K562 (cell line): Measurements from ENCODE around the gene HBB. TPM values are rescaled to one million over a fixed set of nuclear protein-coding genes. Genes with fewer than 3 reads are reported as not detected.
A peak's percentile ranks its signal among the peaks of the same experiment; 100 is the strongest.

ENCODE experiments used
- ATF4 ChIP-seq: fragments of 450-650 bp; formaldehyde crosslinking; IDR thresholded peaks from 2 replicates; pipeline ENCODE4 v1.4.0; 2022; ENCODE audit warnings: mild to moderate bottlenecking, moderate library complexity
- CBFA2T3 ChIP-seq: fragments of 450-650 bp; IDR thresholded peaks from 2 replicates; pipeline ENCODE4 v1.6.1; 2017
- CGGBP1 ChIP-seq: fragments of 250-450 bp; sonication (Bioruptor Pico); IDR thresholded peaks from 2 replicates; pipeline ENCODE4 v1.9.0; 2021; ENCODE audit warnings: mild to moderate bottlenecking
- DACH1 ChIP-seq: fragments of 450-650 bp; IDR thresholded peaks from 2 replicates; pipeline ENCODE4 v1.6.1; 2018; ENCODE audit not compliant: partially characterized antibody
- ETV5 ChIP-seq: sonication (generic); formaldehyde crosslinking; IDR thresholded peaks from 2 replicates; pipeline ENCODE4 v1.4.0; 2020; ENCODE audit warnings: low read depth, mild to moderate bottlenecking, missing genetic modification reagents
- HINFP ChIP-seq: fragments of 450-650 bp; conservative IDR thresholded peaks from 2 replicates; pipeline ENCODE4 v1.6.1; 2016; ENCODE audit warnings: missing genetic modification characterization, low read depth, mild to moderate bottlenecking, control low read depth, missing compliant biosample characterization
- HOXB6 ChIP-seq: fragments of 250-450 bp; sonication (Bioruptor Pico); IDR thresholded peaks from 2 replicates; pipeline ENCODE4 v1.5.1; 2022; ENCODE audit warnings: mild to moderate bottlenecking, borderline replicate concordance
- KDM5B ChIP-seq: fragments of 200-600 bp; sonication (generic); IDR thresholded peaks from 2 replicates; pipeline ENCODE4 v1.6.1; 2012; ENCODE audit warnings: low read depth, mild to moderate bottlenecking, moderate library complexity, low read length, control low read depth, inconsistent platforms; ENCODE audit not compliant: insufficient replicate concordance
- KLF1 ChIP-seq: fragments of 450-650 bp; IDR thresholded peaks from 2 replicates; pipeline ENCODE4 v1.6.1; 2016; ENCODE audit warnings: missing genetic modification characterization, missing compliant biosample characterization
- MTA3 ChIP-seq: fragments of 450-650 bp; formaldehyde crosslinking; IDR thresholded peaks from 2 replicates; pipeline ENCODE4 v1.6.1; 2017; ENCODE audit warnings: mild to moderate bottlenecking, borderline replicate concordance
- NR2C1 ChIP-seq, 2 experiments: fragments of 450-650 bp; IDR thresholded peaks; 2 replicates each; pipeline ENCODE4 v1.6.1; 2017; ENCODE audit warnings: mild to moderate bottlenecking in 2 of 2, antibody characterized with exemption in 1 of 2, inconsistent platforms in 1 of 2, missing compliant biosample characterization in 1 of 2, missing genetic modification characterization in 1 of 2
- RBFOX2 ChIP-seq: fragments of 200-400 bp; formaldehyde crosslinking; IDR thresholded peaks from 2 replicates; pipeline ENCODE4 v1.6.1; 2017; ENCODE audit warnings: low read depth, mild to moderate bottlenecking, low read length, moderate library complexity
- SMAD1 ChIP-seq: fragments of 150-350 bp; IDR thresholded peaks from 2 replicates; pipeline ENCODE4 v1.6.1; 2014; ENCODE audit warnings: low read length, low read depth; ENCODE audit not compliant: partially characterized antibody
- SMARCA4 ChIP-seq: fragments of 450-650 bp; IDR thresholded peaks from 2 replicates; pipeline ENCODE4 v1.6.1; 2016
- U2AF2 ChIP-seq: fragments of 200-400 bp; formaldehyde crosslinking; optimal IDR thresholded peaks from 2 replicates; pipeline ENCODE3; 2017; ENCODE audit warnings: low read depth, mild to moderate bottlenecking, low read length
- ZC3H11A ChIP-seq: IDR thresholded peaks from 2 replicates; pipeline ENCODE4 v1.6.1; 2012; ENCODE audit warnings: low read depth, low read length, improper control_type of control experiment
- ZEB2 ChIP-seq: fragments of 450-650 bp; IDR thresholded peaks from 2 replicates; pipeline ENCODE4 v1.6.1; 2016
- ZNF707 ChIP-seq: fragments of 250-450 bp; sonication (Bioruptor Pico); conservative IDR thresholded peaks from 2 replicates; pipeline ENCODE4 v1.8.0; 2022; ENCODE audit warnings: inconsistent platforms, mild to moderate bottlenecking, moderate library complexity
- polyA plus RNA-seq, 8 experiments: library from polyadenylated mRNA; depleted of rRNA in 4 of 8; stranded (reverse) in 5 of 8; unstranded in 3 of 8; fragments of >200 nt; fragmentation: Nextera tagmentation in 2 of 8; fragmentation: Illumina TruSeq in 1 of 8; extraction: Ambion mirVana in 2 of 8; extraction: Trizol in 1 of 8; gene quantifications; 2 replicates each; pipeline versions ENCODE4 v1.2.1 to v1.2.3, GENCODE V29; 2011 to 2014; ENCODE audit warnings: inconsistent platforms in 1 of 8, missing spikeins in 1 of 8
- total RNA-seq, 7 experiments: library from RNA; depleted of rRNA in 6 of 7; stranded (reverse); fragments of >200 nt in 6 of 7; fragmentation: Illumina TruSeq in 2 of 7; extraction: Trizol in 2 of 7; gene quantifications; 2 replicates each; pipeline versions ENCODE4 v1.2.1 to v1.2.3, GENCODE V29; 2011 to 2021; ENCODE audit warnings: low replicate concordance in 1 of 7
- TF ChIP-seq, protein P1 (sequence below): fragments of 450-650 bp; formaldehyde crosslinking; conservative IDR thresholded peaks from 2 replicates; pipeline ENCODE4 v1.4.0; 2022; ENCODE audit warnings: mild to moderate bottlenecking, missing genetic modification characterization
- TF ChIP-seq, protein P2 (sequence below): fragments of 450-650 bp; IDR thresholded peaks from 2 replicates; pipeline ENCODE4 v1.6.1; 2018; ENCODE audit warnings: mild to moderate bottlenecking, low read depth; ENCODE audit not compliant: partially characterized antibody
- TF ChIP-seq, protein P3 (sequence below): fragments of 150-350 bp; conservative IDR thresholded peaks from 2 replicates; pipeline ENCODE4 v1.6.1; 2014; ENCODE audit warnings: low read length

The HBB gene
- total and polyA plus RNA-seq, 9 of the 15 experiments (the other 6 are each of a cell fraction or from before 2014, with no cell fraction given) = 0.33 to 3.4 (median 1.2) TPM; not detected in 2

DNA sequence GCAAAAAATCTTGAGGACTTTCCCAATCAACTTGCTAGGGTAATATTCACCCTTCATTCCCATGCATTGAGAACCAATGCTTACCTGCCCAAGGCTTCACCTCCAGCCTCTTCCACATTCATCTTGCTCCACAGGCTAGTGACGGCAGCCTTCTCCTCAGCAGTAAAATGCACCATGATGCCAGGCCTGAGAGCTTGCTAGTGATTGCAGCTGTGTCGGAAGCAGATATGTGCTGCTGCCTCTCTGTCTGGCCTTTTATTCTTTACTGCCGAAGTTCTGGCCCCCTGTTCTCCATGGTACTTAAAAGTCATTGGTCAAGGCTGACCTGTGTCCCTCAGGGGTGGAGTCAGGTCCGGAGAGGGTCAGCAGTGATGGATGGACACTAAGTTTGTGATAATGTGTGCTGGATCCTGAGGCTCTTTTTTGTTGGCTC lies 42.9 kb upstream of the HBB start, which contains the start of gene HBE1 (continued):
- TF ChIP-seq, protein P1, sequence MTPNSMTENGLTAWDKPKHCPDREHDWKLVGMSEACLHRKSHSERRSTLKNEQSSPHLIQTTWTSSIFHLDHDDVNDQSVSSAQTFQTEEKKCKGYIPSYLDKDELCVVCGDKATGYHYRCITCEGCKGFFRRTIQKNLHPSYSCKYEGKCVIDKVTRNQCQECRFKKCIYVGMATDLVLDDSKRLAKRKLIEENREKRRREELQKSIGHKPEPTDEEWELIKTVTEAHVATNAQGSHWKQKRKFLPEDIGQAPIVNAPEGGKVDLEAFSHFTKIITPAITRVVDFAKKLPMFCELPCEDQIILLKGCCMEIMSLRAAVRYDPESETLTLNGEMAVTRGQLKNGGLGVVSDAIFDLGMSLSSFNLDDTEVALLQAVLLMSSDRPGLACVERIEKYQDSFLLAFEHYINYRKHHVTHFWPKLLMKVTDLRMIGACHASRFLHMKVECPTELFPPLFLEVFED = no peak
- no peak for TF ChIP-seq SMARCA4
- no peak for TF ChIP-seq ATF4 (CRISPR knock-in tag)
- TF ChIP-seq, protein P2, sequence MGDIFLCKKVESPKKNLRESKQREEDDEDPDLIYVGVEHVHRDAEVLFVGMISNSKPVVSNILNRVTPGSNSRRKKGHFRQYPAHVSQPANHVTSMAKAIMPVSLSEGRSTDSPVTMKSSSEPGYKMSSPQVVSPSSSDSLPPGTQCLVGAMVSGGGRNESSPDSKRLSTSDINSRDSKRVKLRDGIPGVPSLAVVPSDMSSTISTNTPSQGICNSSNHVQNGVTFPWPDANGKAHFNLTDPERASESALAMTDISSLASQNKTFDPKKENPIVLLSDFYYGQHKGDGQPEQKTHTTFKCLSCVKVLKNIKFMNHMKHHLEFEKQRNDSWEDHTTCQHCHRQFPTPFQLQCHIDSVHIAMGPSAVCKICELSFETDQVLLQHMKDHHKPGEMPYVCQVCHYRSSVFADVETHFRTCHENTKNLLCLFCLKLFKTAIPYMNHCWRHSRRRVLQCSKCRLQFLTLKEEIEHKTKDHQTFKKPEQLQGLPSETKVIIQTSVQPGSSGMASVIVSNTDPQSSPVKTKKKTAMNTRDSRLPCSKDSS = no peak
- TF ChIP-seq SMAD1 = peak; percentile 51
- no peak for TF ChIP-seq DACH1
- no peak for TF ChIP-seq HOXB6 (CRISPR knock-in tag)
- TF ChIP-seq ZC3H11A = no peak
- peak; percentile 75 for TF ChIP-seq RBFOX2
- TF ChIP-seq, protein P3, sequence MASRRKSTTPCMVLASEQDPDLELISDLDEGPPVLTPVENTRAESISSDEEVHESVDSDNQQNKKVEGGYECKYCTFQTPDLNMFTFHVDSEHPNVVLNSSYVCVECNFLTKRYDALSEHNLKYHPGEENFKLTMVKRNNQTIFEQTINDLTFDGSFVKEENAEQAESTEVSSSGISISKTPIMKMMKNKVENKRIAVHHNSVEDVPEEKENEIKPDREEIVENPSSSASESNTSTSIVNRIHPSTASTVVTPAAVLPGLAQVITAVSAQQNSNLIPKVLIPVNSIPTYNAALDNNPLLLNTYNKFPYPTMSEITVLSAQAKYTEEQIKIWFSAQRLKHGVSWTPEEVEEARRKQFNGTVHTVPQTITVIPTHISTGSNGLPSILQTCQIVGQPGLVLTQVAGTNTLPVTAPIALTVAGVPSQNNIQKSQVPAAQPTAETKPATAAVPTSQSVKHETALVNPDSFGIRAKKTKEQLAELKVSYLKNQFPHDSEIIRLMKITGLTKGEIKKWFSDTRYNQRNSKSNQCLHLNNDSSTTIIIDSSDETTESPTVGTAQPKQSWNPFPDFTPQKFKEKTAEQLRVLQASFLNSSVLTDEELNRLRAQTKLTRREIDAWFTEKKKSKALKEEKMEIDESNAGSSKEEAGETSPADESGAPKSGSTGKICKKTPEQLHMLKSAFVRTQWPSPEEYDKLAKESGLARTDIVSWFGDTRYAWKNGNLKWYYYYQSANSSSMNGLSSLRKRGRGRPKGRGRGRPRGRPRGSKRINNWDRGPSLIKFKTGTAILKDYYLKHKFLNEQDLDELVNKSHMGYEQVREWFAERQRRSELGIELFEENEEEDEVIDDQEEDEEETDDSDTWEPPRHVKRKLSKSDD = no peak
- 0 out of 2 replicates have a peak, but pooled peaks have one; percentile 29 for TF ChIP-seq CGGBP1
- TF ChIP-seq KLF1 (tag) = no peak
- TF ChIP-seq HINFP (tag) = no peak
- TF ChIP-seq U2AF2 = no peak
- TF ChIP-seq CBFA2T3 = 0 out of 2 replicates have a peak, but pooled peaks have one; percentile 22
- TF ChIP-seq MTA3 = peak; percentile 73; the same call in 1 of the 2 replicates
- 0 out of 2 replicates have a peak, but pooled peaks have one; percentile 33 for TF ChIP-seq ETV5
- TF ChIP-seq ZNF707 (CRISPR knock-in tag) = no peak
- TF ChIP-seq KDM5B = peak; percentile 82
- TF ChIP-seq NR2C1 (IDR thresholded peaks at IDR 0.05) = peak; percentile 40; the same call in 1 of the 2 replicates
- peak; percentile 80 for TF ChIP-seq NR2C1 (tag; IDR thresholded peaks at IDR 0.05)
- no peak for TF ChIP-seq ZEB2
